Activated CD4-positive, alpha-beta memory T cell treated with anti-CD3 and anti-CD28 coated beads for 36 hours (primary cell): ENCODE measurements around the gene ACP2. TPM values are rescaled to one million over a fixed set of nuclear protein-coding genes. Genes with fewer than 3 reads are reported as not detected.
A peak's percentile ranks its signal among the peaks of the same experiment; 100 is the strongest.

Experiments
- CTCF ChIA-PET: fragments of 350-600 bp; sonication (Branson Sonifier 250); formaldehyde crosslinking; loops from one replicate; lab custom pipeline; 2021; ENCODE audit warnings: antibody characterized with exemption, inconsistent platforms; lab: Charles Lee
- POLR2A ChIA-PET: fragments of 350-600 bp; sonication (Branson Sonifier 250); formaldehyde crosslinking; loops from one replicate; lab custom pipeline; 2021; ENCODE audit warnings: antibody characterized with exemption; lab: Charles Lee
- DNase-seq: peaks from one replicate; pipeline ENCODE4 v3.0.0-alpha.2; 2020
- H3K27ac Mint-ChIP-seq: one replicate; pipeline ENCODE4 v1.8.0; 2021; ENCODE audit warnings: mixed read lengths
- H3K27me3 Mint-ChIP-seq: one replicate; pipeline ENCODE4 v1.8.0; 2021; ENCODE audit warnings: mixed read lengths
- H3K36me3 Mint-ChIP-seq: one replicate; pipeline ENCODE4 v1.8.0; 2021; ENCODE audit warnings: mixed read lengths
- H3K4me1 Mint-ChIP-seq: one replicate; pipeline ENCODE4 v1.8.0; 2021; ENCODE audit warnings: low read depth, mixed read lengths
- H3K4me3 Mint-ChIP-seq: one replicate; pipeline ENCODE4 v1.8.0; 2021; ENCODE audit warnings: mild to moderate bottlenecking, mixed read lengths
- H3K9me3 Mint-ChIP-seq: one replicate; pipeline ENCODE4 v1.8.0; 2021; ENCODE audit warnings: mixed read lengths
- intact Hi-C: fragments of 100-400 bp; cut with micrococcal nuclease; formaldehyde crosslinking; loops from one replicate; pipeline ENCODE4 v1.15.1; 2023
- total RNA-seq, 2 experiments: library from RNA; stranded (reverse); gene quantifications; one replicate each; pipeline ENCODE4 v1.2.3, GENCODE V29; 2021

ACP2 gene
- total RNA-seq, 2 experiments from 2014 or later, result 10.1 to 12.2 TPM

GRCh38 chr11:47276923-47277322, 28.3 kb upstream of the ACP2 start:
- ChIA-PET CTCF (no interaction called here), POLR2A (no interaction called here)
- Mint-ChIP-seq H3K4me3 (no peak overlapping the region), H3K36me3 (peaks cover 30% of the 10 kb centered on the region), H3K27ac (no peak overlapping the region), H3K4me1 (peaks cover 10% of the 10 kb centered on the region), H3K27me3 (no peaks in the 10 kb centered on the region), H3K9me3 (no peaks in the 10 kb centered on the region)
- DNase-seq, result no peak
- intact Hi-C loops, result no loop called here

- CTCF ChIA-PET, result interaction anchor here (0.5 to 2.1 kb wide), 2 partner anchors 15 to 151 kb away, joined by 3 to 5 read pairs; no protein-coding TSS in a partner anchor
- Mint-ChIP-seq H3K27me3 (no peaks in the 10 kb centered on the region), H3K4me3 (no peak overlapping the region), H3K9me3 (no peaks in the 10 kb centered on the region), H3K36me3 (peaks cover 24% of the 10 kb centered on the region), H3K27ac (no peak overlapping the region), H3K4me1 (peaks cover 23% of the 10 kb centered on the region)
- POLR2A ChIA-PET, result no interaction called here
- intact Hi-C loops, result no loop called here
- DNase-seq, result no peak
Measured at GRCh38 chr11:47274495-47275235, 26.1 kb upstream of the ACP2 start.

GRCh38 chr11:47272706-47273105, 24.1 kb upstream of the ACP2 start:
- no peaks in the 10 kb centered on the region for H3K27me3 Mint-ChIP-seq
- POLR2A ChIA-PET, result interaction anchor here (1.3 to 1.7 kb wide), 2 partner anchors 24 to 58 kb away, joined by 3 to 7 read pairs; partner anchors contain the start of genes ACP2 and DDB2
- CTCF ChIA-PET, result interaction anchor here (0.9 to 3.0 kb wide), 5 partner anchors 13 to 139 kb away, joined by 3 to 15 read pairs (median 4); partner anchors contain the start of gene ACP2
- no peak overlapping the region for H3K4me3 Mint-ChIP-seq
- intact Hi-C loops, result no loop called here
- no peak for DNase-seq
- peaks cover 19% of the 10 kb centered on the region for H3K36me3 Mint-ChIP-seq
- peaks cover 39% of the 10 kb centered on the region for H3K4me1 Mint-ChIP-seq
- no peaks in the 10 kb centered on the region for H3K9me3 Mint-ChIP-seq
- H3K27ac Mint-ChIP-seq, result peak overlapping the region; percentile 15

DNA sequence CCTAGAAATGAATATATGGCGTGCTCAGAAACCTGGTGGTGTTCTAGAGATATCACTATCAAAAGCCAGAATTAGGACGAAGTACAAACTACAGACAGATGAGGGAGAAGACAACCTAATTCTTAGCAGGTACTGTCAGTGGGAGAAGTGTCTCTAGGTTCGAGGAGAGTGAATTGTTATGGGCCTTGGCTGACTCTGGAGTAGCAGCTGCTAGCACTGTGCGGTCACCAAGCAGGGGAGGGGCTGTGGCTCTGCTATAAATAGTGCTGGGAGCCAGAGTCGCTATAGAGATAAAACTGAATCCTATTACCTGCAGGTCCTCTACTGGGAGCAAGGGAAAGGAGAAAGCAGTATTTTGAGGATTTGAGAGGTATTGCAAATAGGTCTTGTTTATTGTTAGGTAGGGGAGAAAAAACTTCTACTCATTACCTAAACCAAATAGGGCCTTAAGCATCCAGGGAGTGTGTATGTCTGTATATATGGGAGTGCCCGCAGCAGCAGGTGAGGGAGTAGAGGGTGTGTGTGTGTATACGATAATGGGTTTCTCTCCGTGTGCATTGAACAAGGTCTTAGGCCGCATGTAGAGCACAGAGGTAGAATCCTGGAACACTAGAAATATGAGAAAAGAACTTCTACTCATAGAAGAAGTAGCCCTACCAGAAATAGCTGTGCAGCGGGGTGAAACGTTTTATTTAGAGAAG, 23.5 kb upstream of the ACP2 start:
- peaks cover 39% of the 10 kb centered on the region for H3K4me1 Mint-ChIP-seq
- H3K9me3 Mint-ChIP-seq, result no peaks in the 10 kb centered on the region
- no peak for DNase-seq
- no peak overlapping the region for H3K4me3 Mint-ChIP-seq
- H3K36me3 Mint-ChIP-seq, result peaks cover 19% of the 10 kb centered on the region
- intact Hi-C loops, result no loop called here
- CTCF ChIA-PET, result interaction anchor here (0.9 to 3.0 kb wide), 5 partner anchors 12 to 140 kb away, joined by 3 to 15 read pairs (median 4); partner anchors contain the start of gene ACP2
- POLR2A ChIA-PET, result interaction anchor here (0.7 to 2.6 kb wide), 5 partner anchors 23 to 57 kb away, joined by 3 to 20 read pairs (median 7); partner anchors contain the start of genes ACP2 and DDB2
- no peak overlapping the region for H3K27ac Mint-ChIP-seq
- no peaks in the 10 kb centered on the region for H3K27me3 Mint-ChIP-seq

- CTCF ChIA-PET, result interaction anchor here (0.5 to 3.0 kb wide), 13 partner anchors 10 to 141 kb away, joined by 3 to 15 read pairs (median 3); partner anchors contain the start of gene ACP2
- Mint-ChIP-seq H3K27me3 (no peaks in the 10 kb centered on the region), H3K4me1 (peaks cover 39% of the 10 kb centered on the region), H3K9me3 (no peaks in the 10 kb centered on the region), H3K36me3 (peaks cover 13% of the 10 kb centered on the region), H3K4me3 (peak overlapping the region; percentile 81), H3K27ac (peak overlapping the region; percentile 84)
- POLR2A ChIA-PET, result interaction anchor here (0.6 to 2.6 kb wide), 6 partner anchors 10 to 95 kb away, joined by 3 to 20 read pairs (median 6); partner anchors contain the start of genes ACP2 and DDB2
- DNase-seq, result no peak
- intact Hi-C loops, result no loop called here
Measured at GRCh38 chr11:47271328-47271727, 22.7 kb upstream of the ACP2 start.

DNA sequence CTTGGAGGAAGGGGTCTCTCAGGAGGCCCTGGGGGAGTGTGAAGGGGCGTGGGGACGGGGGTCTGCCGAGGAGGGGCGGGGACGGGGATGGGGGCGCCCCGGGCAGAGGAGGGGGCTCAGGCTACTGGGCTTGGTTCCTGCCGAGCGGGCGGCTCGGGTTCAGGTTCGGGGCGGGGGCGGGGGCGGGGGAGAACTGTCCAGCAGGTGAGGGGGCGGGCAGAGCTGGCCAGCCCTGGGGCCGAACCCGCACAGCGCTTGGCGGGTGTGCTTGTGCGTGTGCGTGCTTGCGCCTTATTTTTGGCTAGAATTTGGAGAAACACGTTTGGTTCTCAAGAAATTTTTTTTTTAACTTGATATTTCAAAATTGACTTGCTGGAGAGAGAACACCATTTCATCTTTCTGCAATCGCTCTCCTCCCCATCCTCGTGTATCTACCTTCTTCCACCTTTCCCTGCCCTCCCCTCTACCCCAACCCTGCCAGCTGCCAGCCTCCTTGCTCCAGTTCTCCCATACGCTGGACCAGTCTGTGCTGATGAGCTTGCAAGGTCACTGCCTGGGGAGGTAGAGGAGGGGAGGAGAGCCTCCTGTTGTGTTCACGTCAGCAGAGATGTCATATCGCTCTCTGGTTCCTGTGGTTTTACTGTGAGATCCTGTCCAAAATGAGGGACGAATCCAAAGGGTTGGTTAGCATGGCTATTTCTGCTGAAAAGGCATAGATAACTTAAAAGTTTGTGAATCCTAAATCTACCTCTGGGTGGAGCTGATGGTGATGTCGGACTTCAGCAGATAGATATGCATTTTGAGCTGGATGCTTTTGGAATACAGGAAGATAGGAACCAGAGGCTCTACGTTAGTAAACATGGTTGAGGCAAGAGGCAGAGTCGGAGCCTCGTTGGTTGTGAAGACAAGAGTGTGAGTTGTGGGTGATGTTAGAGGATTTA, 22.0 kb upstream of the ACP2 start:
- POLR2A ChIA-PET, result interaction anchor here (0.6 to 2.6 kb wide), 5 partner anchors 10 to 96 kb away, joined by 4 to 20 read pairs (median 7); partner anchors contain the start of genes ACP2 and DDB2
- no peaks in the 10 kb centered on the region for H3K27me3 Mint-ChIP-seq
- H3K27ac Mint-ChIP-seq, result peak overlapping the region; percentile 84
- peak; percentile 60 for DNase-seq
- intact Hi-C loops, result no loop called here
- CTCF ChIA-PET, result interaction anchor here (0.5 to 3.0 kb wide), 15 partner anchors 10 to 183 kb away, joined by 3 to 15 read pairs (median 3); partner anchors contain the start of gene ACP2
- peaks cover 39% of the 10 kb centered on the region for H3K4me1 Mint-ChIP-seq
- peak overlapping the region; percentile 81 for H3K4me3 Mint-ChIP-seq
- peaks cover 5% of the 10 kb centered on the region for H3K36me3 Mint-ChIP-seq
- H3K9me3 Mint-ChIP-seq, result no peaks in the 10 kb centered on the region

DNA sequence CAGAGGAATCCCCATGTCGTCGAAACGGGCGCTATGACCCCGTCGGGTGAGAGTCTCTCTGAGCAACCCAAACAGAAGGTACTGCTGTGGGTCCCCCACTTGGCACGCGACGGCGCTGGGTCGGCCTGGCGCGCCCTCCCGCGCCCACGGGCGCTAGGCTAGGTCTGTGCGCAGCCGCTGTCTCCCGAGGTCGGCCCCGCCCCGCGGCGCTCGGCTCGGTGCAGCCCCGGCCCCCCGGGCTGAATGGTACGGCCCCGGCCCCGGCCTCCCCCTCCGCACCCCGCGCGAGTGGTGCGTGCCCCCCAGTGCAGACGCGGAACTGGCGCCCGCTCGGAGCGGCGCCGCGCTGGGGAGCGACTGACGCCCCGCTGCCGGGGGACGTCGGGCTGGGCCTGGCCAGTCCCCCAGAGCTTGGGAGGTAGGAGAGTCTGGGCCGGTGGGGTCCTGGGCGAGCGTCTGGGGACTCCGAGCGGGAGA, 21.3 kb upstream of the ACP2 start, which contains the start of gene MADD:
TSS of gene MADD (plus strand) at position 305 of the 477 bp plus-strand sequence.
- H3K36me3 Mint-ChIP-seq, result peaks cover 4% of the 10 kb centered on the region
- peak; percentile 93 for DNase-seq
- H3K9me3 Mint-ChIP-seq, result no peaks in the 10 kb centered on the region
- peak within 1 kb of the TSS; percentile 84 for H3K4me3 Mint-ChIP-seq
- H3K27ac Mint-ChIP-seq, result peak within 1 kb of the TSS; percentile 99
- intact Hi-C loops, result loop anchor here (1.0 kb wide), 5 partner anchors 22 to 156 kb away; partner anchors contain the start of genes ACP2, DDB2, PSMC3 and SLC39A13
- ChIA-PET POLR2A (interaction anchor here (2.6 kb wide), 1 partner anchor 54 kb away, joined by 20 read pairs; the partner anchor contains the start of gene DDB2), CTCF (interaction anchor here (1.4 to 1.7 kb wide), 2 partner anchors 10 to 143 kb away, joined by 4 to 15 read pairs; no protein-coding TSS in a partner anchor)
- peaks cover 44% of the 10 kb centered on the region for H3K4me1 Mint-ChIP-seq
- no peaks in the 10 kb centered on the region for H3K27me3 Mint-ChIP-seq

DNA sequence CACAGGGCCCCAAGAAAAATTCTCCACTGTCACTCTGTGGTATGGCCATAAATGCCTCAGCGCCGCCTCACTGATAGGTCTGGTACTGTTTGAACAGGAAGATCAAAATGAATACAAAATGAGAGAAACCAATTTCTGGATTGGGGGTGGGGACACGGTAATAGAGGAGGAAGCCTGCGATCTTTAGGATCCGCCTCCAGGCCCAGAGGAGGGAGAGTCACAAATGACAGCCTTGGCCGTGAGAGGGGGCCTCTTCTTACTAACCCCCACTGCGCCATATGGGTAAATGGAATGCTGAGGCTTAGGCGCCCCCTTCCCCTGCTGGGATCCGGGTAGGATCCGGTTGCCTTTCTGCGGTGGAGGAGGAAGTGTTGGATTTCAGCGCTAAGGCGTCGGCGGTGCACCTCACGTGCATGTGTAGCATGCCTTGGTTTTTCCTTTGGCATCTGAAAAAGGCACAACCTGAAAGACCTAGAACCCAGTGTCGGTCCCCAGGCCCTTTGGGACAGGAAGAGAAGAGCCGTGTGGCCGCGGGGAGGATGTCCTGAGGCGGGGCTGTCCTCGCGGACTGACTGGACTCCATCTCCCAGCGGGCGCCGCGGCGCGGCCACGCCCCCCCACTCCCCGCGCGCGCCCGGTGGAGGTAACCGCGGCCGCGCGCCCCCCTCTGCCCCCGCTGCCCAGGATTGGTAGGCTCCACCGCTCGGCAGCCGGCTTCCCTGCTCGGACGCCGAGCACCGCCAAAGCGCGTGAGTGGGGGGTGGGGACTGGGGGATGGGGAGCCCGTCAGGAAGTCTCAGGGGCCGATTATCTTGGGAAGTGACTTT, 20.6 kb upstream of the ACP2 start:
- Mint-ChIP-seq H3K27me3 (no peaks in the 10 kb centered on the region), H3K36me3 (peaks cover 4% of the 10 kb centered on the region), H3K4me1 (peaks cover 44% of the 10 kb centered on the region), H3K4me3 (peak overlapping the region; percentile 84), H3K27ac (peak overlapping the region; percentile 99), H3K9me3 (no peaks in the 10 kb centered on the region)
- intact Hi-C loops, result loop anchor here (1.0 kb wide), 5 partner anchors 21 to 157 kb away; partner anchors contain the start of genes ACP2, DDB2, PSMC3 and SLC39A13
- CTCF ChIA-PET, result interaction anchor here (1.4 to 2.7 kb wide), 2 partner anchors 10 to 20 kb away, joined by 10 read pairs; partner anchors contain the start of gene ACP2
- POLR2A ChIA-PET, result interaction anchor here (0.9 to 2.6 kb wide), 3 partner anchors 53 to 54 kb away, joined by 3 to 20 read pairs (median 4); partner anchors contain the start of gene DDB2
- peak; percentile 90 for DNase-seq

DNA sequence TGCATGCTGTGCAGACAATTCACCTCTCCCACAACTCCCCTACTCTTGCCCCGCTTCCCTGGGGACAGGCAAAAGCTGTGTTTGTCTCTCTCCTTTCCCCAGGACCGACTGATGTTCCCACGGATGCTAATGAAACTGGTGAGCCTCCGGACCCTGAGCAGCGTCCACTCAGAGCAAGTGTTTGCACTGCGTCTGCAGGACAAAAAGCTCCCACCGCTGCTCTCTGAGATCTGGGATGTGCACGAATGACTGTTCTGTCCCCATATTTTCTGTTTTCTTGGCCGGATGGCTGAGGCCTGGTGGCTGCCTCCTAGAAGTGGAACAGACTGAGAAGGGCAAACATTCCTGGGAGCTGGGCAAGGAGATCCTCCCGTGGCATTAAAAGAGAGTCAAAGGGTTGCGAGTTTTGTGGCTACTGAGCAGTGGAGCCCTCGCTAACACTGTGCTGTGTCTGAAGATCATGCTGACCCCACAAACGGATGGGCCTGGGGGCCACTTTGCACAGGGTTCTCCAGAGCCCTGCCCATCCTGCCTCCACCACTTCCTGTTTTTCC, 19.9 kb upstream of the ACP2 start:
- no peaks in the 10 kb centered on the region for H3K27me3 Mint-ChIP-seq
- peak overlapping the region; percentile 84 for H3K4me3 Mint-ChIP-seq
- H3K27ac Mint-ChIP-seq, result peak overlapping the region; percentile 99
- ChIA-PET POLR2A (interaction anchor here (0.9 kb wide), 2 partner anchors 52 to 53 kb away, joined by 3 to 4 read pairs; partner anchors contain the start of gene DDB2), CTCF (interaction anchor here (1.1 to 2.7 kb wide), 4 partner anchors 9 to 91 kb away, joined by 3 to 10 read pairs (median 8); partner anchors contain the start of genes ACP2 and DDB2)
- peaks cover 44% of the 10 kb centered on the region for H3K4me1 Mint-ChIP-seq
- intact Hi-C loops, result loop anchor here (1.0 kb wide), 5 partner anchors 20 to 158 kb away; partner anchors contain the start of genes ACP2, DDB2, PSMC3 and SLC39A13
- DNase-seq, result no peak
- peaks cover 4% of the 10 kb centered on the region for H3K36me3 Mint-ChIP-seq
- no peaks in the 10 kb centered on the region for H3K9me3 Mint-ChIP-seq
